ENCODE measurements around the gene LRBA.

DNA sequence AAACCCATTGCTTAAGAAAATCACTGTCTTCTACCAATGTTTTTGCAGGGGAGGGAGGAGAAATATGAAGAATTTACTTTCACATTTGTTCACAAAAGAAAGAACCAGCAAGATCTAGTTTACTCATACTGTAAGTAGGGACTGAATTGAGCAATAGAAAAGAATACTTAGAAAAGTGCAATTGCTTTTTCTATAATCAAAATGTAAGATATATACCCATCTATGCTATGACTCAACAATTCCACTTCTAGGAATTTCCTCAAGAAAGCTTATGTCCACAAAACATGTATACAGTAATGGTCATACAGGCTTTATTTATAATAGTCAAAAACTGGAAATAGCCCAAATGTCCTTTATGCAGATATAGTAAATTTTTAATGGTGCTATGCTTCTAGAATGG is 196.4 kb downstream of the LRBA start:
- TF ChIP-seq SMAD4 (CRISPR knock-in tag; IDR thresholded peaks at IDR 0.05) (no peak), MAX (CRISPR knock-in tag; IDR thresholded peaks at IDR 0.05) (no peak), ATF2 (CRISPR knock-in tag; IDR thresholded peaks at IDR 0.05; ENCODE audit: borderline replicate concordance, low read depth) (no peak), ESRRA (CRISPR knock-in tag; IDR thresholded peaks at IDR 0.05; ENCODE audit: borderline replicate concordance) (no peak), CTCF (IDR thresholded peaks at IDR 0.05) (no peak), JAZF1 (CRISPR knock-in tag; IDR thresholded peaks at IDR 0.05) (no peak), USF1 (CRISPR knock-in tag; IDR thresholded peaks at IDR 0.05) (no peak), TEAD4 (CRISPR knock-in tag; IDR thresholded peaks at IDR 0.05) (no peak), MYBL2 (CRISPR knock-in tag; IDR thresholded peaks at IDR 0.05) (no peak)
- TF ChIP-seq, protein P1, sequence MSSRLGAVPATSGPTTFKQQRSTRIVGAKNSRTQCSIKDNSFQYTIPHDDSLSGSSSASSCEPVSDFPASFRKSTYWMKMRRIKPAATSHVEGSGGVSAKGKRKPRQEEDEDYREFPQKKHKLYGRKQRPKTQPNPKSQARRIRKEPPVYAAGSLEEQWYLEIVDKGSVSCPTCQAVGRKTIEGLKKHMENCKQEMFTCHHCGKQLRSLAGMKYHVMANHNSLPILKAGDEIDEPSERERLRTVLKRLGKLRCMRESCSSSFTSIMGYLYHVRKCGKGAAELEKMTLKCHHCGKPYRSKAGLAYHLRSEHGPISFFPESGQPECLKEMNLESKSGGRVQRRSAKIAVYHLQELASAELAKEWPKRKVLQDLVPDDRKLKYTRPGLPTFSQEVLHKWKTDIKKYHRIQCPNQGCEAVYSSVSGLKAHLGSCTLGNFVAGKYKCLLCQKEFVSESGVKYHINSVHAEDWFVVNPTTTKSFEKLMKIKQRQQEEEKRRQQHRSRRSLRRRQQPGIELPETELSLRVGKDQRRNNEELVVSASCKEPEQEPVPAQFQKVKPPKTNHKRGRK (CRISPR knock-in tag; IDR thresholded peaks at IDR 0.05; ENCODE audit: borderline replicate concordance) = no peak
- TF ChIP-seq, protein P2, sequence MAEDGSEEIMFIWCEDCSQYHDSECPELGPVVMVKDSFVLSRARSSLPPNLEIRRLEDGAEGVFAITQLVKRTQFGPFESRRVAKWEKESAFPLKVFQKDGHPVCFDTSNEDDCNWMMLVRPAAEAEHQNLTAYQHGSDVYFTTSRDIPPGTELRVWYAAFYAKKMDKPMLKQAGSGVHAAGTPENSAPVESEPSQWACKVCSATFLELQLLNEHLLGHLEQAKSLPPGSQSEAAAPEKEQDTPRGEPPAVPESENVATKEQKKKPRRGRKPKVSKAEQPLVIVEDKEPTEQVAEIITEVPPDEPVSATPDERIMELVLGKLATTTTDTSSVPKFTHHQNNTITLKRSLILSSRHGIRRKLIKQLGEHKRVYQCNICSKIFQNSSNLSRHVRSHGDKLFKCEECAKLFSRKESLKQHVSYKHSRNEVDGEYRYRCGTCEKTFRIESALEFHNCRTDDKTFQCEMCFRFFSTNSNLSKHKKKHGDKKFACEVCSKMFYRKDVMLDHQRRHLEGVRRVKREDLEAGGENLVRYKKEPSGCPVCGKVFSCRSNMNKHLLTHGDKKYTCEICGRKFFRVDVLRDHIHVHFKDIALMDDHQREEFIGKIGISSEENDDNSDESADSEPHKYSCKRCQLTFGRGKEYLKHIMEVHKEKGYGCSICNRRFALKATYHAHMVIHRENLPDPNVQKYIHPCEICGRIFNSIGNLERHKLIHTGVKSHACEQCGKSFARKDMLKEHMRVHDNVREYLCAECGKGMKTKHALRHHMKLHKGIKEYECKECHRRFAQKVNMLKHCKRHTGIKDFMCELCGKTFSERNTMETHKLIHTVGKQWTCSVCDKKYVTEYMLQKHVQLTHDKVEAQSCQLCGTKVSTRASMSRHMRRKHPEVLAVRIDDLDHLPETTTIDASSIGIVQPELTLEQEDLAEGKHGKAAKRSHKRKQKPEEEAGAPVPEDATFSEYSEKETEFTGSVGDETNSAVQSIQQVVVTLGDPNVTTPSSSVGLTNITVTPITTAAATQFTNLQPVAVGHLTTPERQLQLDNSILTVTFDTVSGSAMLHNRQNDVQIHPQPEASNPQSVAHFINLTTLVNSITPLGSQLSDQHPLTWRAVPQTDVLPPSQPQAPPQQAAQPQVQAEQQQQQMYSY (CRISPR knock-in tag; IDR thresholded peaks at IDR 0.05) = no peak
